ENCODE results near the gene EFCAB6. TPM values are rescaled to one million over a fixed set of nuclear protein-coding genes. Genes with fewer than 3 reads are reported as not detected.

EFCAB6 gene
- total RNA-seq, 4 donors from 2014 or later = 0.68 to 3.7 (median 0.80) TPM; not detected in 1

DNA sequence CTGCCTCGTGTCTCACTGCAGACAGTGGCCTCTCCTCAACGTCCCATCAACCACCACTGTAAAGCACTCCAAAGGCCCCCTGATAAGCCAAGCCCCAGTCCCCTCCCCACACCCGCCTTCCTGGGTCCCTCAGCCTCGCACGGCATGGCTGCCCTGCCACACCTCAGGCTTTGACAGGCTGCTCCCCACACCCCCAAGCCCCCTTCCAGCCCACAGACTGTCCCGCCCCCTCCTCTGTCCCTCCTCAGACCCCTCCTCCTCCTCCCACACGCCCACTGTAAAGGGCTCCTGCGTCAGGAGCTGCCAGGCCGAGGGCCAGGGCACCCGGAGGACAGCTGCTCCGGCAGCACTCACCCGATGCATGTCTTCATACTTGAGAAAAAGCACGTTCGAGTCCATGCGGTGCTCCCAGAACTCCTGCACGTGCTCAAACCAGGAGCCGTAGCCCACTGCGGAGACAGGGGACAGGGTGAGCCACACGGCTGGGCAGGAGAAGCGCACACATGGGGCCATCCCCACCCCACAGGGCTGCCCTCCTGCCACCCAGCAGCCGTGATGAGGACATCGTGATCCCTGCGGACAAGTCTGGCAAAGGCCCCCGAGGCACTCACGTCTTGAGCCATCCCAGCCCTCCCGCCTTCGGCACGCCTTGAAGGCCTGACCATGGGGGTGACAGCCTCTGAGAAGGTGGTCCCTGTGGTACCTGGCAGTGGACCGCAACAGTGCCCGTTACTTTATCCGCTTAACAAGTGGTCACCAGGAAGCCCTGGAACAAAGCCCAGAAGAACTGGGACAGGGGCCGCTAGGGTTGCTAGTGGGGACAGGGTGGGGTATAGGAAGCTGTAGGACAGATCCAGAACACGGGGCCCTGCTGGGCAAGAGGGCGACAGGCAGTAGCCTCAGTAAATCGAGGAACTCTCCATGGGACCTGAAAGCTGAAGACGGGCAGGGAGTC lies 21.5 kb upstream of the EFCAB6 start:
- Histone ChIP-seq H3K9me3 (no peaks in the 10 kb centered on the region), H3K27me3 (no peaks in the 10 kb centered on the region), H3K4me1 (no peaks in the 10 kb centered on the region), H3K36me3 (no peaks in the 10 kb centered on the region), H3K4me3 (no peak overlapping the region), H3K27ac (no peak overlapping the region)
- intact Hi-C loops (cut with DNase I; ENCODE audit: low total_unique reads) = no loop called here
- TF ChIP-seq EP300 (IDR thresholded peaks at IDR 0.05; ENCODE audit: low read depth) (no peak), POLR2AphosphoS5 (IDR thresholded peaks at IDR 0.05) (no peak), POLR2A (IDR thresholded peaks at IDR 0.05) (no peak)
- TF ChIP-seq, protein P1, sequence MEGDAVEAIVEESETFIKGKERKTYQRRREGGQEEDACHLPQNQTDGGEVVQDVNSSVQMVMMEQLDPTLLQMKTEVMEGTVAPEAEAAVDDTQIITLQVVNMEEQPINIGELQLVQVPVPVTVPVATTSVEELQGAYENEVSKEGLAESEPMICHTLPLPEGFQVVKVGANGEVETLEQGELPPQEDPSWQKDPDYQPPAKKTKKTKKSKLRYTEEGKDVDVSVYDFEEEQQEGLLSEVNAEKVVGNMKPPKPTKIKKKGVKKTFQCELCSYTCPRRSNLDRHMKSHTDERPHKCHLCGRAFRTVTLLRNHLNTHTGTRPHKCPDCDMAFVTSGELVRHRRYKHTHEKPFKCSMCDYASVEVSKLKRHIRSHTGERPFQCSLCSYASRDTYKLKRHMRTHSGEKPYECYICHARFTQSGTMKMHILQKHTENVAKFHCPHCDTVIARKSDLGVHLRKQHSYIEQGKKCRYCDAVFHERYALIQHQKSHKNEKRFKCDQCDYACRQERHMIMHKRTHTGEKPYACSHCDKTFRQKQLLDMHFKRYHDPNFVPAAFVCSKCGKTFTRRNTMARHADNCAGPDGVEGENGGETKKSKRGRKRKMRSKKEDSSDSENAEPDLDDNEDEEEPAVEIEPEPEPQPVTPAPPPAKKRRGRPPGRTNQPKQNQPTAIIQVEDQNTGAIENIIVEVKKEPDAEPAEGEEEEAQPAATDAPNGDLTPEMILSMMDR (IDR thresholded peaks at IDR 0.05) = no peak
- WGBS, 2 donors (ENCODE audit: low coverage in 1 of 2) = 71% methylated on average over 35 of the region's 36 CpGs; no CpG with 5 or more reads in 1 of the 2 donors
- in situ Hi-C loops (cut with MboI; ENCODE audit: low pct_ligation_motif_present in 1 of 4, low pct_unique_long_range_greater_than_20kb in 1 of 4, low sequenced_read_pairs in 3 of 4) = loop anchor here in 1 of 4 donors (25.0 kb wide), 1 partner anchor 104 kb away; no protein-coding TSS in a partner anchor
- DNase-seq = no peak

DNA sequence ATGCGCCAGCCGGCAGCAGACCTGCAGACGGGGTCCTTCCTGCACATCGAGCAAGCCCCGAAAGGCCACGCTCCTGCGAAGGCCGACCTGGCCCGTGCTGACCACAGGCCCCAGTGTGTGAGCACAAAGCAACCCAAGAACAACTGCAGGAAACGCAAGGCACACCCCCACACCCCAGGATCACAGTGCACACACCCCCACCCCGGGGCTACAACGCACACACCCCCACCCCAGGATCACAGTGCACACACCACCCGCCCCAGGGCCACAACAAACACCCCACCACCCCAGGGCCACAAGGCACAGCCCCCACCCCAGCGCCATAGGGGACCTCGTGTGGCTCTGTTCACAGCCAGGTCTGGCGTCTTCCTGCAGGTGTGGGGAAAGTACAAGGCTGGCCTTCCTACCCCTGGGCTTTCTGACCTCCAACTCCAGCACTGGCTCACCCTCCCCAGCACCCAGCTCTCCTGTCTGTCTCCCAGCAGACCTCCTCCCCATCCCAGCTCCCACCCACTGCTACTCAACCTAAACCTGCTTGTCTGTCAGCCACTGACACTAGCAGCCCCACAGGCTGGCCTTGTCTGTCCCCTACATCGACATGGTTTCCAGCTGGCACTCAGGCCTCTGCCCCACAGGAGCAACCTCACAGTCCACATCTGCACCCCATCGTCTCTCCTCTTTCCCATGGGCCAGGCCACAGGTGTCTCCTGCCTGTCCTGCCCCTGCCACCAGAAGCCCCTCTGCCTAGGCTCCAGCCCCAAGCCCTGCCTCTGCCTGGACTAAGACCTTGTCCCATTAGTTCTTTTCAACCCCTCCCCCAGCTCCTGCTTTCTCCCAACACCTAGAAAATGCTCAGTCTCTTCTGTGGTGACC lies 20.5 kb upstream of the EFCAB6 start:
- intact Hi-C loops (cut with DNase I; ENCODE audit: low total_unique reads) (no loop called here), in situ Hi-C loops (cut with MboI; ENCODE audit: low pct_ligation_motif_present in 1 of 4, low pct_unique_long_range_greater_than_20kb in 1 of 4, low sequenced_read_pairs in 3 of 4) (loop anchor here in 1 of 4 donors (25.0 kb wide), 1 partner anchor 105 kb away; no protein-coding TSS in a partner anchor)
- WGBS, 2 donors (ENCODE audit: low coverage in 1 of 2) = 80 to 84% methylated on average over 1 to 18 of the region's 18 CpGs
- no peaks in the 10 kb centered on the region for H3K9me3 ChIP-seq
- no peaks in the 10 kb centered on the region for H3K4me1 ChIP-seq
- H3K27me3 ChIP-seq = no peaks in the 10 kb centered on the region
- H3K27ac ChIP-seq = no peak overlapping the region
- no peak for DNase-seq
- H3K4me3 ChIP-seq = no peak overlapping the region
- H3K36me3 ChIP-seq = no peaks in the 10 kb centered on the region
- TF ChIP-seq EP300 (IDR thresholded peaks at IDR 0.05; ENCODE audit: low read depth) = no peak
- no peak for TF ChIP-seq POLR2AphosphoS5 (IDR thresholded peaks at IDR 0.05)
- no peak for TF ChIP-seq POLR2A (IDR thresholded peaks at IDR 0.05)
- TF ChIP-seq, protein P1 (IDR thresholded peaks at IDR 0.05) = no peak

DNA sequence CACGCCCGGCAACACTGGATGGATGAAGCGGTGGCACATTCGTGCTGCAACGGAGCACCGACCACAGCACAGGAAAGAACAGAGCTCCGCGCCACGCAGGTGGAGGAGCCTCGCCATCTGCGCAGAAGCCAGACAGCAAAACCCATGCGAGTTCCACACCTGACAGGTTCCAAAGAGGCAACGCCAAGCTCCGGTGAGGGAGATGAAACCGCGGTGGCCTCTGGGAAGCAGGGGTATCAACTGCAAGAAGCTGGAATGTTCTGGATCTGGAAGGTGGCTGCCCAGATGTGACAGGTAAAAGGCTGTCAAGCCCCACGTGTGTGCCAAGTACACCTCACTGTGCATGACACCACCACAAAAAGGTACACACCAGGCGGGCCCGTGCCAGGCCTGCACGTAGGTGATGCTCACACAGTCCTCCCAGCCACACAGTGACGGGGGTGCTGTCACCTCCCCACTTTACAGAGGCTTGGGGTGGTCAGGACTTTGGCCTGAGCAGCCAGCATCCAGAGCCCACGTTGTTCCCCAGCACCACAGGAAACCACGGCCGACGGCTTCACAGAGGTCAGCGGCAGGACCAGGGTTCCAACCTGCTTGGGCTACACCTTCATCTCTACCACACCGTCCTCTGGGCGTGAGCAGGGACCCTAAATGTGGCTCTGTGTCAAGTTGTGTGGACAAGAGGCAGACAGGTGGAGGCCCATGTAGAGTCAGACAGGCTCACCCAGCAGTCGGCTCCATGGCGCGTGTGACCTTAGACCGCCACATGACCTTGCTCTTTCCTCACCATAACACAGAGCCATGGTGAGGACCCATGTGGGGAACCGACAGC lies 19.7 kb upstream of the EFCAB6 start:
- Histone ChIP-seq H3K27me3 (no peaks in the 10 kb centered on the region), H3K4me1 (peaks cover 0 to under 1% (median 0%) of the 10 kb centered on the region in 4 donors), H3K27ac (no peak overlapping the region), H3K9me3 (no peaks in the 10 kb centered on the region), H3K36me3 (no peaks in the 10 kb centered on the region), H3K4me3 (no peak overlapping the region)
- TF ChIP-seq, protein P1 (IDR thresholded peaks at IDR 0.05) = no peak
- TF ChIP-seq POLR2AphosphoS5 (IDR thresholded peaks at IDR 0.05) (no peak), EP300 (IDR thresholded peaks at IDR 0.05; ENCODE audit: low read depth) (no peak), POLR2A (IDR thresholded peaks at IDR 0.05) (no peak)
- DNase-seq = no peak
- intact Hi-C loops (cut with DNase I; ENCODE audit: low total_unique reads) = no loop called here
- WGBS, 2 donors (ENCODE audit: low coverage in 1 of 2) = 87 to 97% methylated on average over 5 to 33 of the region's 33 CpGs
- in situ Hi-C loops (cut with MboI; ENCODE audit: low pct_ligation_motif_present in 1 of 4, low pct_unique_long_range_greater_than_20kb in 1 of 4, low sequenced_read_pairs in 3 of 4) = loop anchor here in 1 of 4 donors (25.0 kb wide), 1 partner anchor 106 kb away; no protein-coding TSS in a partner anchor

All from transverse colon (tissue), 4 donors.